Subcutaneous abdominal adipose tissue (tissue), 5 donors: ENCODE data around the gene CHST9.
"Not testable (repeated sequence)": the region's sequence is repeated elsewhere in the genome, so short reads cannot be mapped to it uniquely, and the experiment has no call there.

Experiments
- H3K27ac ChIP-seq: one replicate; pipeline ENCODE4 v1.7.0; 2013; ENCODE audit warnings: low read depth, mild to moderate bottlenecking, inconsistent platforms, low read length, moderate library complexity
- H3K27me3 ChIP-seq, 5 donors: one replicate each; pipeline ENCODE4 v1.7.0; 2013; ENCODE audit warnings: low read length in 5 of 5, inconsistent platforms in 1 of 5; ENCODE audit not compliant: control insufficient read depth in 5 of 5, insufficient read depth in 4 of 5
- H3K36me3 ChIP-seq, 5 donors: one replicate each; pipeline ENCODE4 v1.7.0; 2013; ENCODE audit warnings: low read length in 5 of 5; ENCODE audit not compliant: control insufficient read depth in 5 of 5, insufficient read depth in 5 of 5
- H3K4me1 ChIP-seq, 5 donors: one replicate each; pipeline ENCODE4 v1.7.0; 2013; ENCODE audit warnings: low read length in 5 of 5, mild to moderate bottlenecking in 3 of 5, moderate library complexity in 1 of 5; ENCODE audit not compliant: control insufficient read depth in 5 of 5, insufficient read depth in 5 of 5
- H3K4me3 ChIP-seq, 5 donors: one replicate each; pipeline ENCODE4 v1.7.0; 2013; ENCODE audit warnings: low read length in 5 of 5, low read depth in 1 of 5
- H3K9ac ChIP-seq, 5 donors: one replicate each; pipeline ENCODE4 v1.7.0; 2013; ENCODE audit warnings: low read length in 5 of 5, mild to moderate bottlenecking in 4 of 5, moderate library complexity in 3 of 5
- H3K9me3 ChIP-seq, 5 donors: one replicate each; pipeline ENCODE4 v1.7.0; 2013; ENCODE audit warnings: low read length in 5 of 5; ENCODE audit not compliant: control insufficient read depth in 5 of 5
- donor health status: healthy.
- donor health status: healthy.
- donor health status: healthy.
- donor health status: healthy.
- donor health status: healthy.

CHST9 gene

GRCh38 chr18:26930630-26931029 is 254.5 kb downstream of the CHST9 start:
- Histone ChIP-seq H3K9me3 (no peaks in the 10 kb centered on the region), H3K27ac (no peak overlapping the region), H3K4me1 (no peaks in the 10 kb centered on the region), H3K9ac (no peak overlapping the region), H3K4me3 (no peak overlapping the region), H3K27me3 (no peaks in the 10 kb centered on the region), H3K36me3 (no peaks in the 10 kb centered on the region)

- no peak overlapping the region for H3K4me3 ChIP-seq
- H3K9ac ChIP-seq, result no peak overlapping the region
- H3K36me3 ChIP-seq, result no peaks in the 10 kb centered on the region
- no peaks in the 10 kb centered on the region for H3K9me3 ChIP-seq
- H3K27me3 ChIP-seq, result no peaks in the 10 kb centered on the region
- H3K27ac ChIP-seq, result no peak overlapping the region
- no peaks in the 10 kb centered on the region for H3K4me1 ChIP-seq
These were observed 256.3 kb downstream of the CHST9 start for GRCh38 chr18:26928670-26929313.

DNA sequence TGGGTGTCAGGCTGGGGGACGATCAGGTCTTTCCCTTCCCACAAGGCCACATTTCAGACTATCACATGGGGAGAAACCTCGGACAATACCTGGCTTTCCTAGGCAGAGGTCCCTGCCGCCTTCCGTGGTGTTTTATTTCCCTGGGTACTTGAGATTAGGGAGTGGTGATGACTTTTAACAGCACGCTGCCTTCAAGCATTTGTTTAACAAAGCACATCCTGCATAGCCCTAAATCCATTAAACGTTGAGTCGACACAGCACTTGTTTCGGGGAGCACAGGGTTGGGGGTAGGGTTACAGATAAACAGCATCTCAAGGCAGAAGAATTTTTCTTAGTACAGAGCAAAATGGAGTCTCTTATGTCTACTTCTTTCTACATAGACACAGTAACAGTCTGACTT is 257.3 kb downstream of the CHST9 start:
- not testable (repeated sequence) for H3K36me3 ChIP-seq, H3K27ac ChIP-seq

GRCh38 chr18:26926066-26926675 is 258.9 kb downstream of the CHST9 start:
- Histone ChIP-seq H3K9ac (no peak overlapping the region), H3K4me1 (no peaks in the 10 kb centered on the region), H3K36me3 (no peaks in the 10 kb centered on the region), H3K27me3 (no peaks in the 10 kb centered on the region), H3K9me3 (peaks cover 0 to 4% (median 3%) of the 10 kb centered on the region in 5 donors), H3K27ac (no peak overlapping the region), H3K4me3 (no peak overlapping the region)

More for the DNA sequence above, 257.3 kb downstream of the CHST9 start:
- not testable (repeated sequence) for H3K27me3 ChIP-seq, H3K9me3 ChIP-seq, H3K4me1 ChIP-seq, H3K4me3 ChIP-seq, H3K9ac ChIP-seq

DNA sequence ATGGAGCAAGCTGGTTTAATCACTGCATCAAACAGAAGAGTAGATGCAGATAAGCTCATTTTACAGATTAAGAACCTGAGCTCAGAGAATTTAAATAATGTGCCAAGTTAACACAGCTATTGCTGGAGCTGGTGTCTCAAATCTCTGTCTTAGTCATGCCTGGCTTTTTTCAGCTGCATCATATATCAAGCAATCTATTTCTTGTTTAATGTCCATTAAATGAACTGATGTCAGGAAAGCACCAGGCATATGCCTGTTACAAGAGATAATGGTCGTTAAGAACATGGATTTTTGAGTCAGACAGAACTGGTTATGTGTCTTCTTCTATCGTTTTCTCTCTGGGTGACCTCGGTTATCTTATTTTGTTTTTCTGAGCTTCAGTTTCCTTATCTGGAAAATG is 259.8 kb downstream of the CHST9 start:
- no peaks in the 10 kb centered on the region for H3K27me3 ChIP-seq
- peaks cover 0 to under 1% (median 0%) of the 10 kb centered on the region in 5 donors for H3K4me1 ChIP-seq
- H3K36me3 ChIP-seq, result no peaks in the 10 kb centered on the region
- no peak overlapping the region for H3K4me3 ChIP-seq
- no peak overlapping the region for H3K27ac ChIP-seq
- H3K9ac ChIP-seq, result no peak overlapping the region
- H3K9me3 ChIP-seq, result peaks cover 0 to 4% (median 3%) of the 10 kb centered on the region in 5 donors

DNA sequence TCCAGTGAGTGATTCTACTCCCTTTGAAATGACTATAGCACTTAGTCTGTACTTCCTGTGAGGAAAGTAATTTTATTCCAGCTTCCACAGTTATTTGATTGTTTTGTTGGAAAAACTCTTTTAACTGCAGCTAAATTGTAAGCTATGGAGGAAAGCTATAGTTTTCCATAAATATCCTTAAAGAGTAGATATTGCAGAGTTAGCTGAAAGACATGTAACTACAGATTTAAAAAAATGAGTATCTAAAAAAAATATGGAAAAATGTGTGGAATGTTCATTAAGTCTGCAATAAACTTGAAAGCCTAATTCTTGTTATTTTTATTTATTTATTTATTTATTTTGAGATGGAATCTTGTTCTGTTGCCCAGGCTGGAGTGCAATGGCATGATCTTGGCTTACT is 262.8 kb downstream of the CHST9 start:
- Histone ChIP-seq H3K27me3 (no peaks in the 10 kb centered on the region), H3K27ac (no peak overlapping the region), H3K4me3 (no peak overlapping the region), H3K4me1 (peaks cover 3 to 14% (median 12%) of the 10 kb centered on the region in 5 donors), H3K9ac (no peak overlapping the region), H3K36me3 (no peaks in the 10 kb centered on the region), H3K9me3 (peaks cover 0 to 4% (median 3%) of the 10 kb centered on the region in 5 donors)

DNA sequence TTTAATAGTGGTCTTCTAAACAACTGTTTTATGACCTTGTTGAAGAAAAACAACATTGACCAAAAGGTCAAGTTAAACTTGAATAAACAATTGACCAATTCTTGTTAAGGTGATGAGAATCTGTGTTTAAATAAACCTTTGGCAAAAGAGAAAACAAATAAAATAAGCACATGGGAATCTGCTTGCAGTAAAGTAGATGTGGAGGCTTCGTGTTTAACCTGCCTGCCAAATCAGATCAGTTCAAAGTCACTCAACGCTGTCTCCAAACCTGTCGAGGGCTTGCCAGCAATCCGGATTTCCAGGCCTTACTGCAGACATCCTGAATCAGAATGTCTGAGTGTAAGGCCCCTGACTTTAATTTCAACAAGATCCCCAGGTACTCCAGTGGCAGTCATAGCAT is 264.5 kb downstream of the CHST9 start:
- no peak overlapping the region for H3K9ac ChIP-seq
- no peaks in the 10 kb centered on the region for H3K36me3 ChIP-seq
- no peak overlapping the region for H3K27ac ChIP-seq
- no peak overlapping the region for H3K4me3 ChIP-seq
- H3K9me3 ChIP-seq, result peaks cover 0 to 4% (median 3%) of the 10 kb centered on the region in 5 donors
- H3K27me3 ChIP-seq, result no peaks in the 10 kb centered on the region
- H3K4me1 ChIP-seq, result peaks cover 3 to 14% (median 12%) of the 10 kb centered on the region in 5 donors

DNA sequence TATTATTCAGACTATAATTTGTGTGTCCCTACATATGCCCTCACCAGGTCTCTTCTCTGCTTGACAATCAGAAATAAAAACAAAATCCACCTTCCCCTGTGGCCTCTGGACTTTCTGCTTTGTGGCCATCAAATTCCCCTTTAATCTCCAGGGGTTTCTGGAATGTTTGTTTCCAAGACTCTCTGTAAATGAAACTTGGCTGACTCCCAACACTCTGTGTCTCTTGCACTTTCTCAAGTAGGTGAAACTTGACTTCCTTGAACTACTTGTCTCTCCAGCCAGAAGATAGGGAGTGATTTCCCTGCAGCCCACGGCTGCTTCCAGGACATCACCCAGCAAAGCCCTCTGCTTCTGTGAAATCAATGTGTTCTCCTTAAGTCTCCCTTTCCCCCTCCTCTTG is 265.5 kb downstream of the CHST9 start:
- H3K27ac ChIP-seq, result no peak overlapping the region
- H3K9ac ChIP-seq, result no peak overlapping the region
- no peaks in the 10 kb centered on the region for H3K36me3 ChIP-seq
- no peak overlapping the region for H3K4me3 ChIP-seq
- peaks cover 3 to 14% (median 12%) of the 10 kb centered on the region in 5 donors for H3K4me1 ChIP-seq
- H3K9me3 ChIP-seq, result peaks cover 0 to 4% (median 3%) of the 10 kb centered on the region in 5 donors
- H3K27me3 ChIP-seq, result no peaks in the 10 kb centered on the region

- no peak overlapping the region for H3K27ac ChIP-seq
- H3K9ac ChIP-seq, result no peak overlapping the region
- no peaks in the 10 kb centered on the region for H3K27me3 ChIP-seq
- H3K9me3 ChIP-seq, result peaks cover 0 to 4% (median 3%) of the 10 kb centered on the region in 5 donors
- H3K4me1 ChIP-seq, result peaks cover 3 to 14% (median 12%) of the 10 kb centered on the region in 5 donors
- H3K4me3 ChIP-seq, result no peak overlapping the region
- H3K36me3 ChIP-seq, result no peaks in the 10 kb centered on the region
These were observed 265.9 kb downstream of the CHST9 start for GRCh38 chr18:26919201-26919600.

- H3K27me3 ChIP-seq, result no peaks in the 10 kb centered on the region
- no peaks in the 10 kb centered on the region for H3K36me3 ChIP-seq
- no peak overlapping the region for H3K27ac ChIP-seq
- no peaks in the 10 kb centered on the region for H3K9me3 ChIP-seq
- peaks cover 0 to 4% (median 0%) of the 10 kb centered on the region in 5 donors for H3K4me1 ChIP-seq
- no peak overlapping the region for H3K9ac ChIP-seq
- H3K4me3 ChIP-seq, result no peak overlapping the region
These were observed 273.3 kb downstream of the CHST9 start for GRCh38 chr18:26911840-26912239.
